ENCODE measurements around the gene ANG.
"Not testable (repeated sequence)": the region's sequence is repeated elsewhere in the genome, so short reads cannot be mapped to it uniquely, and the experiment has no call there.

The ANG gene

DNA sequence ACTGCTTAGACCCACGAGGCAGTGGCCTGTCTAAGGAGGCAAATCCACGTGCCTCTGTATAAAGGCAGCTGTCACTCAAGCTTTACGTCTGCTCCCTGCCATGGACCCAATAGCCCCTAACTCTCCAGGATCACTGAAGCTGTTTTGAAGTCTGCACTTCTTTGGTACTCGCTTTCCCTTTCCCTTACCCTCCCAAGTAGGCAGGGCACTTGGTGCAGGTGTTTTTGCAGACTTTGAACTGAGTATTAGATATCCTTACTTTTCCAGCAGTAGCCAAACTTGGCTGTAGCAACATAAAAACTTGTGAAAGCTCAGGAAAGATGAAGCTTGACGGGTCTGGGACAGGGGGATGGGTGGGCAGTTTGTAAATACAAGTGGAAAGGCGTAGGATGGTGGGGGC lies 29.2 kb upstream of the ANG start:
- H3K27me3 ChIP-seq (ENCODE audit: insufficient read depth, low read length) = peaks cover 66% of the 10 kb centered on the region

DNA sequence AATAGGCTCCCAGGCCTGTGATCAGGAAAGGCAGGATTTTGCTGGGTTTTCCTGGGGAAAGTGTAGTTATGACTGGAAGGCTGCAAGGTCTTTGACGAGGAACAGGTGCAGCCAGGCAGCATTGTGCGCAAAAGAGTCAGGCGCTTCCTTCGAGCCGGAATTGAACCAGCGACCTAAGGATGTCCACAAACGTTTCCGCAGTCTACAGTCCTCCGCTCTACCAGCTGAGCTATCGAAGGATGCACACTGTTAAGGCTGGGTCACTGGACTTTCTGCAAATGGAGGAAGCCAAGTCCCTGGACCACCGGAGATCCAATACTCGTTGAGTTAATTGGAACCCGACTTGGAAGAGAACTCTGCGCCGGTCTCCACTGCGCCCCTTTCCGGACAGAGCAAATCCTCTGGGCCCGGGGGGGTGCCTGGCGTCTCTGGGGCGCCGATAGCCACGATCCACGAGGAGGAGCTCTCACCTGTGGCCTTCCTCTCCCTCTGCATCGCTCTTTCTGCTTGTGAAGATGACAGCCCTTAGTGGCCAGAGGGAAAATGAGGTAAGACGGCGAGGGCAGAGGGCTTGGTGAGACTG lies 28.7 kb upstream of the ANG start:
- Histone ChIP-seq H3K4me3 (ENCODE audit: low read length) (no peak overlapping the region), H3K27me3 (ENCODE audit: insufficient read depth, low read length) (peaks cover 69% of the 10 kb centered on the region), H3K9ac (ENCODE audit: low read depth, low read length) (no peak overlapping the region), H3K27ac (ENCODE audit: low read length) (no peak overlapping the region), H3K36me3 (ENCODE audit: insufficient read depth, low read depth, low read length) (no peaks in the 10 kb centered on the region), H3K4me1 (ENCODE audit: insufficient read depth, low read length) (peaks cover 4% of the 10 kb centered on the region), H3K9me3 (ENCODE audit: insufficient read depth, low read depth, low read length) (no peaks in the 10 kb centered on the region)

More for the DNA sequence above, 29.2 kb upstream of the ANG start:
- Histone ChIP-seq H3K9me3 (ENCODE audit: insufficient read depth, low read depth, low read length) (no peaks in the 10 kb centered on the region), H3K27ac (ENCODE audit: low read length) (no peak overlapping the region), H3K36me3 (ENCODE audit: insufficient read depth, low read depth, low read length) (no peaks in the 10 kb centered on the region), H3K4me1 (ENCODE audit: insufficient read depth, low read length) (peaks cover 4% of the 10 kb centered on the region), H3K9ac (ENCODE audit: low read depth, low read length) (no peak overlapping the region), H3K4me3 (ENCODE audit: low read length) (no peak overlapping the region)

GRCh38 chr14:20661197-20661596 lies 27.4 kb upstream of the ANG start:
- no peak overlapping the region for H3K9ac ChIP-seq (ENCODE audit: low read depth, low read length)
- H3K4me1 ChIP-seq (ENCODE audit: insufficient read depth, low read length) = peaks cover 4% of the 10 kb centered on the region
- no peaks in the 10 kb centered on the region for H3K36me3 ChIP-seq (ENCODE audit: insufficient read depth, low read depth, low read length)
- no peak overlapping the region for H3K27ac ChIP-seq (ENCODE audit: low read length)
- H3K4me3 ChIP-seq (ENCODE audit: low read length) = no peak overlapping the region
- no peaks in the 10 kb centered on the region for H3K9me3 ChIP-seq (ENCODE audit: insufficient read depth, low read depth, low read length)
- peaks cover 58% of the 10 kb centered on the region for H3K27me3 ChIP-seq (ENCODE audit: insufficient read depth, low read length)

DNA sequence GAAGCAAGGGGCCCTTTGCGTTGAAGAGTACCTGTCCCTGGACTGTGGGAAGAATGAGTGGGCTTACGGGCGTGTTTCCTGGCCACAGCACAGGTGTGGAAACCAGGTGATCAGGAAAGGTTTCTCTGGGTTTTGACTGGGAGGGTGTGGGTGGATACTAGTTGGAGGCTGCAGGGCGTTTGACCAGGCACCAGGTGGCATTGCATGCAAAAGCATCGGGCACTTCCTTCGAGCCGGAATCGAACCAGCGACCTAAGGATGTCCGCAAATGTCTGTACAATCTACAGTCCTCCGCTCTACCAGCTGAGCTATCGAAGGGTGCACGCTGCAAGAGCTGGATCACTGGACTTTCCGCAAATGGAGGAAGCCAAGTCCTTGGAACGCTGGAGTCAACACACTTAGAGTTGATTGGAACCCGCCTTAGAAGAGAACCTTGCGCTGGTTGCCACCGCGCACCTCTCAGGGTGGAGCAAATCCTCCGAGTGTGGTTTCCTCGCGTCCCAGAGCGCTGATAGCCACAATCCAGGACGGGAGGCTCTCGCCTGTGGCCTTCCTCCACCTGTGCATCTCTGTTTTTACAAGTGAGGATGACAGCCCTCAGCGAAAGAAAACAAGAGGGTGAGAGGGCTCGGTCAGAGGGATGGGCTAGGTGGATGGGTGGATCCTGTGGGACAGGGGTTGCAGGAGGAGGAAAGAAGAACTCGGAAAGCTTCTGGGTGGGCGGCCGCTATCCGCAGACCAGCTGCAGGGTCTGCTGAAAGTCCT lies 25.4 kb upstream of the ANG start:
- peaks cover 1% of the 10 kb centered on the region; the same call in 1 of the 2 replicates for H3K4me1 ChIP-seq (ENCODE audit: insufficient read depth, low read length)
- H3K27ac ChIP-seq (ENCODE audit: low read length) = no peak overlapping the region
- H3K27me3 ChIP-seq (ENCODE audit: insufficient read depth, low read length) = peaks cover 43% of the 10 kb centered on the region
- H3K9me3 ChIP-seq (ENCODE audit: insufficient read depth, low read depth, low read length) = no peaks in the 10 kb centered on the region
- peak overlapping the region; percentile 80 for H3K4me3 ChIP-seq (ENCODE audit: low read length)
- H3K9ac ChIP-seq (ENCODE audit: low read depth, low read length) = peak overlapping the region; percentile 47; the same call in 1 of the 2 replicates
- no peaks in the 10 kb centered on the region for H3K36me3 ChIP-seq (ENCODE audit: insufficient read depth, low read depth, low read length)

GRCh38 chr14:20666400-20666961 lies 22.1 kb upstream of the ANG start:
- H3K4me3 ChIP-seq (ENCODE audit: low read length); H3K27ac ChIP-seq (ENCODE audit: low read length); H3K4me1 ChIP-seq (ENCODE audit: insufficient read depth, low read length); H3K36me3 ChIP-seq (ENCODE audit: insufficient read depth, low read depth, low read length); H3K9me3 ChIP-seq (ENCODE audit: insufficient read depth, low read depth, low read length); H3K9ac ChIP-seq (ENCODE audit: low read depth, low read length): not testable (repeated sequence)
- peaks cover 35% of the 10 kb centered on the region for H3K27me3 ChIP-seq (ENCODE audit: insufficient read depth, low read length)

- Histone ChIP-seq H3K27me3 (ENCODE audit: insufficient read depth, low read length) (peaks cover 25% of the 10 kb centered on the region), H3K9me3 (ENCODE audit: insufficient read depth, low read depth, low read length) (no peaks in the 10 kb centered on the region), H3K4me3 (ENCODE audit: low read length) (no peak overlapping the region), H3K36me3 (ENCODE audit: insufficient read depth, low read depth, low read length) (no peaks in the 10 kb centered on the region), H3K27ac (ENCODE audit: low read length) (no peak overlapping the region), H3K4me1 (ENCODE audit: insufficient read depth, low read length) (no peaks in the 10 kb centered on the region), H3K9ac (ENCODE audit: low read depth, low read length) (no peak overlapping the region)
Measured at GRCh38 chr14:20667957-20668356, 20.6 kb upstream of the ANG start.

DNA sequence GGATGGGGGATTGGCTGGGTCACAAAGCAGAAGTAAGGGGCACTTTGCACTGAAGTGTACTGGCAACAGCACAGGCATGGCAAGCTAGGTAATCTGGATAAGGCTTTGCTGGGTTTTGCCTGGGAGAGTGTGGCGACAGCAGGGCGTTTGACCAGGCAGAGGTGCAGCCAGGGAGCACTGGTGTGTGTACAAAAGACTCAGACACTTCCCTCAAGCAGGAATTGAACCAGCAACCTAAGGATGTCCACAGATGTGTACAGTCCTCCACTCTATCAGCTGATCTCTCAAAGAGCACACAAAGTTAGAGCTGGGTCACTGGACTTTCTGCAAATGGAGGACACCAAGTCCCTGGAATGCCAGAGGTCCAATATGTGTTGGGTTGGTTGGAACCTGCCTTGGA lies 19.6 kb upstream of the ANG start:
- Histone ChIP-seq H3K9ac (ENCODE audit: low read depth, low read length) (no peak overlapping the region), H3K4me3 (ENCODE audit: low read length) (no peak overlapping the region), H3K4me1 (ENCODE audit: insufficient read depth, low read length) (no peaks in the 10 kb centered on the region), H3K9me3 (ENCODE audit: insufficient read depth, low read depth, low read length) (no peaks in the 10 kb centered on the region), H3K27me3 (ENCODE audit: insufficient read depth, low read length) (peaks cover 15% of the 10 kb centered on the region), H3K27ac (ENCODE audit: low read length) (no peak overlapping the region), H3K36me3 (ENCODE audit: insufficient read depth, low read depth, low read length) (no peaks in the 10 kb centered on the region)

- no peak overlapping the region for H3K4me3 ChIP-seq (ENCODE audit: low read length)
- no peaks in the 10 kb centered on the region; the same call in 1 of the 2 replicates for H3K4me1 ChIP-seq (ENCODE audit: insufficient read depth, low read length)
- no peak overlapping the region for H3K9ac ChIP-seq (ENCODE audit: low read depth, low read length)
- H3K36me3 ChIP-seq (ENCODE audit: insufficient read depth, low read depth, low read length) = no peaks in the 10 kb centered on the region
- no peaks in the 10 kb centered on the region for H3K9me3 ChIP-seq (ENCODE audit: insufficient read depth, low read depth, low read length)
- peaks cover 4% of the 10 kb centered on the region; the same call in 1 of the 2 replicates for H3K27me3 ChIP-seq (ENCODE audit: insufficient read depth, low read length)
- H3K27ac ChIP-seq (ENCODE audit: low read length) = no peak overlapping the region
Measured at GRCh38 chr14:20671597-20672283, 16.8 kb upstream of the ANG start.

DNA sequence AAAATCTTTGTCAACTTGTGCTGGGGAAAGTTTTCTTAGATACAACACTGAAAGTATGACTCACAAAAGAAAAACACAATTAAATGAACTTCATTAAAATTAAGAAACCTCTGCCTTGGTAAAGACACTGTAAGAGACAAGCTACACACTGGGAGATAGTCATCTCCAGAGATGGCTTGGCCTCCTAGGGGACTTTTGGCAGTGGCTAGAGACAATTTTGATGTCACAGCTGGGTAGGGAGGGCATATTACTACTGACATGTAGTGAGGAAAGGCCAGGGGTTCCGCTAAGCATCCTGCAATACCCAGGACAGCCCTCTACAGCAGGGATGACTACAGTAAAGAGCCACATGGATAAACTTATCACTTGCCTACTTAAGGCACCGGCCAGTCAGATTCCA lies 12.9 kb upstream of the ANG start:
- Histone ChIP-seq H3K36me3 (ENCODE audit: insufficient read depth, low read depth, low read length) (no peaks in the 10 kb centered on the region), H3K4me1 (ENCODE audit: insufficient read depth, low read length) (peaks cover 5% of the 10 kb centered on the region), H3K9ac (ENCODE audit: low read depth, low read length) (no peak overlapping the region), H3K4me3 (ENCODE audit: low read length) (no peak overlapping the region), H3K27me3 (ENCODE audit: insufficient read depth, low read length) (peaks cover 5% of the 10 kb centered on the region; the same call in 1 of the 2 replicates), H3K9me3 (ENCODE audit: insufficient read depth, low read depth, low read length) (no peaks in the 10 kb centered on the region), H3K27ac (ENCODE audit: low read length) (no peak overlapping the region)

DNA sequence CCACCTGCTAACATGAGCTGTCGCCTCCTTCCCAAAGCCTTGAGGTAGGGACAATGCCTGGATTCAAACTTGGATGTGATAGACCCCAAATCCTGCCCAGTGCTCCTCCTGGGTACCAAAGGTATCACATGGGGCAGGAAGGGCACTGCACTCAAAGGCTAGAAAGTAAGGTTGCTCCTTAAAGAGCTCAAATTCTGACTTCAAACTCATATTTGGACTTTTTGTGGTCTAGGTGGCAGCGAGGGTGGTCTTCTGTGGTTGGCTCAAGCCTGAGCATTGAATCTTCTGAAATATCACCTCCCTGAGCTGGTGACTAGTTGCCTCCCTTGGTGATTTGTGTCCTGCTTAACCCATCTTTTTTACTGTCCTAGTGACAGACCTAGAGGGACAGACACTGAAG lies 12.5 kb upstream of the ANG start:
- H3K9ac ChIP-seq (ENCODE audit: low read depth, low read length) = no peak overlapping the region
- no peak overlapping the region for H3K4me3 ChIP-seq (ENCODE audit: low read length)
- peaks cover 8% of the 10 kb centered on the region for H3K4me1 ChIP-seq (ENCODE audit: insufficient read depth, low read length)
- H3K36me3 ChIP-seq (ENCODE audit: insufficient read depth, low read depth, low read length) = no peaks in the 10 kb centered on the region
- H3K27ac ChIP-seq (ENCODE audit: low read length) = no peak overlapping the region
- peaks cover 5% of the 10 kb centered on the region; the same call in 1 of the 2 replicates for H3K27me3 ChIP-seq (ENCODE audit: insufficient read depth, low read length)
- no peaks in the 10 kb centered on the region for H3K9me3 ChIP-seq (ENCODE audit: insufficient read depth, low read depth, low read length)

- H3K9me3 ChIP-seq (ENCODE audit: insufficient read depth, low read depth, low read length) = no peaks in the 10 kb centered on the region
- peaks cover 8% of the 10 kb centered on the region for H3K4me1 ChIP-seq (ENCODE audit: insufficient read depth, low read length)
- peaks cover 5% of the 10 kb centered on the region; the same call in 1 of the 2 replicates for H3K27me3 ChIP-seq (ENCODE audit: insufficient read depth, low read length)
- no peak overlapping the region for H3K4me3 ChIP-seq (ENCODE audit: low read length)
- H3K27ac ChIP-seq (ENCODE audit: low read length) = no peak overlapping the region
- H3K36me3 ChIP-seq (ENCODE audit: insufficient read depth, low read depth, low read length) = no peaks in the 10 kb centered on the region
- no peak overlapping the region for H3K9ac ChIP-seq (ENCODE audit: low read depth, low read length)
Measured at GRCh38 chr14:20679907-20680306, 8.7 kb upstream of the ANG start.
